MM.1S (cell line): ENCODE measurements around the gene RNF114.
"Not testable (repeated sequence)": the region's sequence is repeated elsewhere in the genome, so short reads cannot be mapped to it uniquely, and the experiment has no call there.

ENCODE experiments used
- DNase-seq: peaks from one replicate; pipeline ENCODE4 v3.0.0-alpha.2; 2015
- H2AFZ ChIP-seq: fragments of 300-600 bp; sonication (generic); 2 replicates; pipeline ENCODE4 v1.6.0; 2016; ENCODE audit warnings: antibody characterized with exemption, low read length
- H3F3A ChIP-seq: fragments of 300-600 bp; sonication (generic); 2 replicates; pipeline ENCODE4 v1.6.1; 2016; ENCODE audit warnings: mild to moderate bottlenecking, antibody characterized with exemption, low read length, moderate library complexity, mixed read lengths; ENCODE audit not compliant: insufficient read depth
- H3K27ac ChIP-seq: fragments of 300-600 bp; sonication (generic); 2 replicates; pipeline ENCODE4 v1.5.1; 2016; ENCODE audit warnings: mild to moderate bottlenecking, low read length
- H3K27me3 ChIP-seq: fragments of 300-600 bp; sonication (generic); replicated peaks from 2 replicates; pipeline ENCODE4 v1.6.0; 2016; ENCODE audit warnings: low read length; ENCODE audit not compliant: insufficient read depth
- H3K36me3 ChIP-seq: fragments of 300-600 bp; sonication (generic); replicated peaks from 2 replicates; pipeline ENCODE4 v1.6.1; 2016; ENCODE audit warnings: mild to moderate bottlenecking, low read length, mixed read lengths; ENCODE audit not compliant: insufficient read depth
- H3K4me1 ChIP-seq: fragments of 300-600 bp; sonication (generic); 2 replicates; pipeline ENCODE4 v1.6.1; 2016; ENCODE audit warnings: low read length, mixed read lengths
- H3K4me2 ChIP-seq: fragments of 300-600 bp; sonication (generic); 2 replicates; pipeline ENCODE4 v1.6.0; 2016; ENCODE audit warnings: low read depth, low read length
- H3K4me3 ChIP-seq: fragments of 300-600 bp; sonication (generic); 2 replicates; pipeline ENCODE4 v1.5.1; 2016; ENCODE audit warnings: low read length, mixed read lengths
- H3K79me2 ChIP-seq: fragments of 300-600 bp; sonication (generic); 2 replicates; pipeline ENCODE4 v1.6.1; 2016; ENCODE audit warnings: mixed run types, low read length, mixed read lengths
- H3K9ac ChIP-seq: fragments of 300-600 bp; sonication (generic); 2 replicates; pipeline ENCODE4 v1.6.1; 2016; ENCODE audit warnings: low read length, mixed read lengths
- H3K9me2 ChIP-seq: fragments of 300-600 bp; sonication (generic); replicated peaks from 2 replicates; pipeline ENCODE4 v1.6.1; 2016; ENCODE audit warnings: mild to moderate bottlenecking, low read length, mixed read lengths; ENCODE audit not compliant: insufficient read depth
- H3K9me3 ChIP-seq: fragments of 300-600 bp; sonication (generic); replicated peaks from 2 replicates; pipeline ENCODE4 v1.6.1; 2016; ENCODE audit warnings: mild to moderate bottlenecking, low read length, mixed read lengths; ENCODE audit not compliant: insufficient read depth
- H4K20me1 ChIP-seq: fragments of 300-600 bp; sonication (generic); 2 replicates; pipeline ENCODE4 v1.6.1; 2016; ENCODE audit warnings: mild to moderate bottlenecking, low read length, moderate library complexity, mixed read lengths; ENCODE audit not compliant: insufficient read depth
- CTCF ChIP-seq: fragments of 300-600 bp; sonication (generic); IDR thresholded peaks from 2 replicates; pipeline ENCODE4 v1.5.1; 2016; ENCODE audit warnings: antibody characterized with exemption, low read length, mixed read lengths
- EZH2 ChIP-seq: fragments of 300-600 bp; sonication (generic); optimal IDR thresholded peaks from 2 replicates; pipeline ENCODE3; 2017; ENCODE audit warnings: low read depth, mild to moderate bottlenecking, antibody characterized with exemption, low read length, mixed read lengths
- EZH2phosphoT487 ChIP-seq: fragments of 300-600 bp; sonication (generic); IDR thresholded peaks from 2 replicates; pipeline ENCODE4 v1.6.1; 2018; ENCODE audit warnings: antibody characterized with exemption, low read length

RNF114 gene

GRCh38 chr20:49892817-49893216, 43.4 kb upstream of the RNF114 start:
- H3K79me2 ChIP-seq, result no peaks in the 10 kb centered on the region
- no peak overlapping the region for H3K4me3 ChIP-seq
- no peaks in the 10 kb centered on the region for H3K4me1 ChIP-seq
- no peak overlapping the region for H2AFZ ChIP-seq
- no peak for TF ChIP-seq EZH2phosphoT487
- no peak for TF ChIP-seq EZH2
- no peak for TF ChIP-seq CTCF
- H3K9ac ChIP-seq, result no peak overlapping the region
- no peaks in the 10 kb centered on the region for H3K36me3 ChIP-seq
- no peaks in the 10 kb centered on the region for H4K20me1 ChIP-seq
- H3K9me3 ChIP-seq, result no peaks in the 10 kb centered on the region
- H3F3A ChIP-seq, result no peaks in the 10 kb centered on the region
- no peak overlapping the region for H3K27ac ChIP-seq
- no peak overlapping the region for H3K4me2 ChIP-seq
- H3K9me2 ChIP-seq, result no peaks in the 10 kb centered on the region
- no peaks in the 10 kb centered on the region for H3K27me3 ChIP-seq
- no peak for DNase-seq

- no peak overlapping the region for H3K4me2 ChIP-seq
- DNase-seq, result no peak
- no peaks in the 10 kb centered on the region for H3K9me2 ChIP-seq
- no peaks in the 10 kb centered on the region for H3K79me2 ChIP-seq
- H4K20me1 ChIP-seq, result no peaks in the 10 kb centered on the region
- H3K27ac ChIP-seq, result no peak overlapping the region
- TF ChIP-seq EZH2phosphoT487, result no peak
- H3K27me3 ChIP-seq, result no peaks in the 10 kb centered on the region
- no peaks in the 10 kb centered on the region for H3K36me3 ChIP-seq
- no peaks in the 10 kb centered on the region for H3K9me3 ChIP-seq
- H3K4me3 ChIP-seq, result no peak overlapping the region; the same call in 1 of the 2 replicates
- H3K9ac ChIP-seq, result no peak overlapping the region
- no peaks in the 10 kb centered on the region for H3F3A ChIP-seq
- H3K4me1 ChIP-seq, result no peaks in the 10 kb centered on the region
- H2AFZ ChIP-seq, result no peak overlapping the region
Observed at GRCh38 chr20:49893242-49894072, 42.7 kb upstream of the RNF114 start.

GRCh38 chr20:49894073-49894470, 42.1 kb upstream of the RNF114 start:
- no peak overlapping the region for H2AFZ ChIP-seq
- no peak overlapping the region for H3K4me2 ChIP-seq
- H3K9me3 ChIP-seq, result no peaks in the 10 kb centered on the region
- H3K27me3 ChIP-seq, result no peaks in the 10 kb centered on the region
- H3K9me2 ChIP-seq, result no peaks in the 10 kb centered on the region
- no peaks in the 10 kb centered on the region for H3F3A ChIP-seq
- no peak overlapping the region for H3K4me3 ChIP-seq
- no peaks in the 10 kb centered on the region for H4K20me1 ChIP-seq
- no peaks in the 10 kb centered on the region for H3K79me2 ChIP-seq
- TF ChIP-seq CTCF (no peak), EZH2phosphoT487 (no peak), EZH2 (no peak)
- H3K27ac ChIP-seq, result no peak overlapping the region
- H3K36me3 ChIP-seq, result no peaks in the 10 kb centered on the region
- no peak for DNase-seq
- no peak overlapping the region for H3K9ac ChIP-seq
- no peaks in the 10 kb centered on the region for H3K4me1 ChIP-seq

GRCh38 chr20:49895474-49896093, 40.6 kb upstream of the RNF114 start:
- H3F3A ChIP-seq, H3K4me1 ChIP-seq, DNase-seq, H4K20me1 ChIP-seq, H3K9me2 ChIP-seq, H3K9ac ChIP-seq, H3K27me3 ChIP-seq, H3K9me3 ChIP-seq, H3K36me3 ChIP-seq, H2AFZ ChIP-seq, H3K4me3 ChIP-seq, H3K4me2 ChIP-seq, H3K79me2 ChIP-seq, H3K27ac ChIP-seq: not testable (repeated sequence)
